ENCODE results near the gene KCNE4.

KCNE4 gene

GRCh38 chr2:223086370-223086981 lies 34.5 kb downstream of the KCNE4 start:
- no peak for DNase-seq (ENCODE audit: low read depth in 2 of 2)

GRCh38 chr2:223087466-223087865 lies 35.5 kb downstream of the KCNE4 start:
- no peak for DNase-seq (ENCODE audit: low read depth in 2 of 2)

GRCh38 chr2:223088866-223089265 lies 36.9 kb downstream of the KCNE4 start:
- DNase-seq (ENCODE audit: low read depth in 2 of 2): no peak

- DNase-seq (ENCODE audit: low read depth in 2 of 2): no peak
Measured at GRCh38 chr2:223090039-223090438, 38.0 kb downstream of the KCNE4 start.

GRCh38 chr2:223090540-223091235 lies 38.7 kb downstream of the KCNE4 start:
- no peak for DNase-seq (ENCODE audit: low read depth in 2 of 2)

- DNase-seq (ENCODE audit: low read depth in 2 of 2): no peak
Measured at GRCh38 chr2:223092667-223093066, 40.7 kb downstream of the KCNE4 start.

GRCh38 chr2:223093436-223094241 lies 41.6 kb downstream of the KCNE4 start:
- DNase-seq (ENCODE audit: low read depth in 2 of 2): no peak

GRCh38 chr2:223095207-223095606 lies 43.2 kb downstream of the KCNE4 start:
- DNase-seq (ENCODE audit: low read depth in 2 of 2): no peak

- DNase-seq (ENCODE audit: low read depth in 2 of 2): no peak
Measured at GRCh38 chr2:223096235-223096970, 44.4 kb downstream of the KCNE4 start.

- no peak for DNase-seq (ENCODE audit: low read depth in 2 of 2)
Measured at GRCh38 chr2:223097888-223098383, 45.9 kb downstream of the KCNE4 start.

GRCh38 chr2:223099561-223099960 lies 47.6 kb downstream of the KCNE4 start:
- no peak for DNase-seq (ENCODE audit: low read depth in 2 of 2)

- DNase-seq (ENCODE audit: low read depth in 2 of 2): no peak
Measured at GRCh38 chr2:223100061-223100511, 48.1 kb downstream of the KCNE4 start.

GRCh38 chr2:223101340-223102039 lies 49.5 kb downstream of the KCNE4 start:
- DNase-seq (ENCODE audit: low read depth in 2 of 2): no peak

GRCh38 chr2:223102040-223102400 lies 50.0 kb downstream of the KCNE4 start:
- no peak for DNase-seq (ENCODE audit: low read depth in 2 of 2)

GRCh38 chr2:223102450-223102849 lies 50.5 kb downstream of the KCNE4 start:
- no peak for DNase-seq (ENCODE audit: low read depth in 2 of 2)

- DNase-seq (ENCODE audit: low read depth in 2 of 2): no peak
Measured at GRCh38 chr2:223104336-223105132, 52.5 kb downstream of the KCNE4 start.

All from stimulated activated CD8-positive, alpha-beta memory T cell treated with anti-CD3 and anti-CD28 coated beads, Interleukin-7, amount 100 ng/mL, for 1 hour (primary cell).